GM21576 (cell line): ENCODE results near the gene PAEP.

ENCODE experiments used
- ATAC-seq: cut with Tn5 transposase; IDR thresholded peaks from one replicate; pipeline ENCODE4 v1.9.1; 2021; ENCODE audit warnings: mild to moderate bottlenecking, moderate library complexity; ENCODE audit not compliant: unreplicated experiment

The PAEP gene

GRCh38 chr9:135591506-135592330 lies 30.2 kb downstream of the PAEP start:
- ATAC-seq = no peak

- ATAC-seq = no peak
Observed at GRCh38 chr9:135592331-135592590, 30.7 kb downstream of the PAEP start.

DNA sequence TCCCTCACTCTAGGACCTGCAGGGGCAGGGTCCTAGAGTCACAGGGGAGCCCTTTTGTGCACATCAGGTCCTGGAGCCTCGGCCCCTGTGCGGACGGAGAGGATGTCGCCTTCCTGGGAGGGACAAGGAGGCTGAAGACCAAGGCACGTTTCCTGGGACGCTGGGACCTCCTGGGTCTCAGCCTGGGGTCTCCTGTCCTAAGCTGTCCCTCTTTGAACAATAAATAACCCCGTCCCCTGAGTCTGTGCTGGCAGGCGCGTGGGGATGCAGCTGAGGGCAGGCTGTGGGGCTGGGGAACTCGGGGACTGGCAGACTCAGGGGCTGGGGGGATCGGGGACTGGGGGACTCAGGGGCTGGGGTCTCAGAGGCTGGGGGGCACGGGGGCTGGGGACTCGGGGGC lies 31.1 kb downstream of the PAEP start:
- no peak for ATAC-seq

- no peak for ATAC-seq
Observed at GRCh38 chr9:135596211-135596610, 34.7 kb downstream of the PAEP start.

GRCh38 chr9:135600296-135600817 lies 38.8 kb downstream of the PAEP start:
- ATAC-seq = no peak

DNA sequence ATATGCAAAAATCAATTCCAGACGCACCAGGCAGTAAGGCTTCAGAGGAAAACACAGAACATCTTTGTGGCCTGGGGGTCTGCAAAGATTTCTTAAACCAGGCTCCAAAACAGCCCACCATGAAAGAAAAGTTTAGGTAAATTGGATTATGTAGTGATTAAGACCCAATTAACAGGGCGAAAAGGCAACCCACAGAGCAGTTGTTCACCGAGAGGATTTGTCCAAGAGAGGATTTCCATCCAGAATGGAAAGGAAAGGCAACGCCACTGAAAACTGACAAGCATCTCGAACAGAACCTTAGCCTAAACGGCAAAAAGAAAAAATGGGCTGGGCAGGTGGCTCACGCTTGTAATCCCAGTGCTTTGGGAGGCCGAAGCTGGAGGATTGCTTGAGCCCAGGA lies 40.4 kb downstream of the PAEP start:
- ATAC-seq = no peak

GRCh38 chr9:135602789-135603481 lies 41.4 kb downstream of the PAEP start:
- ATAC-seq = no peak

DNA sequence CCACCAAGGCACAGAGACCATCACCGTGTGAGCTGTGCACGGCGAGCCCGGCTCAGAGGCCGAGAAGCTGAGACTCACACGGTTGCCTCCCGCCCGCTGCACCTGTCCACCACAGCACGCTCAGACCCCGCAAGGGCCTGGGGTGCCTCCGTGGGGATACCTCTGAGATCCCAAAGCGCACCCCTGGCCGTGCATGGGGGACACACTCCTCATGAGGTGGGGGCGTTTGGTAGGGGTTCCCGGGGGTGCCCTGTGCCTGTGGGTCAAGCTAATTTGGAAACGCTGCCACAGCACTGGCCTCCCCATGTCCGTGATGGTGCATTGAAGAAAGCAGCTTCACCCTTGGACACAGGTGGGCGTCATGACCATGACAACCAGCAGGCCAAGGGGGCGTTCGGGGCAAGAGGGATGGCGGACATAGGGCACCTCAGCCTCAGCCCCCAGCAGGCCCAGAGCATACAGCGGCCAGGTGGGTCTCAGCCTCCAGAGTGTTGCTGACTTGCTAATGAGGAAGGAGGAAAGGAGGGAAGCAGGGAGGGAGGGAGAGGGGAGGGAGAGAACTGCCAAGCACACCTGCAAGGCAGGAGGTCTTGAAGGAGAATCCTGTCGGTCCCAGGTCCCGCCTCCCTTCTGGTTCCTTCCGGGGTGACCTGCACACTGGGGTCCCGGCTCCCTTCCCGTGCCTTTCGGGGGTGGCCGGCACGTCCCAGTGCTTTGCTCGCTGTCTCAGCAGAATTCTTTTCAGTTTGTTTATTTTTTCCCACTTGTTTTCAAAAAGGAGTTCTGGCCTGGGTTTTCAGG lies 43.1 kb downstream of the PAEP start:
- no peak for ATAC-seq

- ATAC-seq = no peak
Observed at GRCh38 chr9:135605238-135605781, 43.8 kb downstream of the PAEP start.

DNA sequence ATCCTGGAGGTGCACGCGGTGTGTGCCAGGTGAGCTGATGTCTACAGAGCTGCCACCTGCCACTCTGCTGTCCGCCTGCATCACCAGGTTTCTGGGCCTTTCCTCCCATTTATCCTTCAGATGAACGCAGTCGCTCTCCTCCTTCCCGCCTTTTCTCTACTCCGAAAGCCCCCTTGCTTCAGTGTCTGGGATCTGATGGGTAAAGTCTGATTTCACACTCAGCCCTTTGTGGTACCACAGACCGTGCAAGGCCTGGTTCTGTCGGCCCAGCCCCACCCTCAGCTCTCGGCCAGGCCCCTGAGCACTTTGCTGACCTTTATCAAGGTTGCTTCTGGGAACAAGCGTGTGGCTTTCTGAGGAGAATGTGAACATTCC lies 45.3 kb downstream of the PAEP start:
- no peak for ATAC-seq

DNA sequence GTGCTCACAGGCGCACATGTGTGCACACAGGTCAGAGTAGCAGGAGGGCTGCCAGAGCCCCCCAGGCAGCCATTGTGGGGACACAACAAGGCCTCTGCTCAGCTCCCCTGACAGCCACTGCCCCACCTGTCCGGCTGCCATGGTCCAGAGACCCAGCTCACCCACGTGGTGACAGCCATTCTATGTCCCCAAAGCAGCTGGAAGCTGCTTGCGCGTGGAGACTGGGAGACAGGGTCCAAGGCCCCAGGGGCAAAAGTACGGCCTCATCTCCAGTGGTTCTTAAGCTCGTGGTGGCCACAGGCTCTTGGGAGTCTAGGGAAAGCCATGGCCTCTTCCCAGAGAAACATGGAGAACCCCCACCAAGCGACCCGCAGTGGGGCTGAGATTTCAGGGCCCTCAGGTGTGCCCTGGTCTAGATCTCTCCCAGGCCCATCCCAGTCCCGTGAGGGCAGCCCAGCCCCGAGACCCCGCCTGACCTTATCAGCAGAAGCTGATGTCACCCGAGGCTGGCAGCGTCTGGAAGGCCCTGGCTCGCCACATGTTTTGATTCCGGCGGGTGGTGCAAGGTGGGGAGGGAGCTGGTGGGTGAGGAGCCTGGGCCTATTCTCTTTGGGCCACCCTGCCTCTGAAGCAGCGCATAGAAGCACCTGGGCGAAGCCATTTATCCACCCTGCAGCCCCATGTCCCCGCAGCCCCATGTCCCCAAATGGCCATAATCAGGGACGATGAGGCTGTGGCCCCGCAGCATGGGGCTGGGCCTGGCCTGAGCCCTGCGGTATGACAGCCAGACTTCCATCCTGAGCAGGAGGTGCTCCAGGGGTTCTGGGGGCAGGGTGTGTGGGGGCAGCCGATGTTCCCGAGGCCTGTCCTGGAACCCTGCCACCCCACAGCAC lies 46.1 kb downstream of the PAEP start:
- no peak for ATAC-seq

DNA sequence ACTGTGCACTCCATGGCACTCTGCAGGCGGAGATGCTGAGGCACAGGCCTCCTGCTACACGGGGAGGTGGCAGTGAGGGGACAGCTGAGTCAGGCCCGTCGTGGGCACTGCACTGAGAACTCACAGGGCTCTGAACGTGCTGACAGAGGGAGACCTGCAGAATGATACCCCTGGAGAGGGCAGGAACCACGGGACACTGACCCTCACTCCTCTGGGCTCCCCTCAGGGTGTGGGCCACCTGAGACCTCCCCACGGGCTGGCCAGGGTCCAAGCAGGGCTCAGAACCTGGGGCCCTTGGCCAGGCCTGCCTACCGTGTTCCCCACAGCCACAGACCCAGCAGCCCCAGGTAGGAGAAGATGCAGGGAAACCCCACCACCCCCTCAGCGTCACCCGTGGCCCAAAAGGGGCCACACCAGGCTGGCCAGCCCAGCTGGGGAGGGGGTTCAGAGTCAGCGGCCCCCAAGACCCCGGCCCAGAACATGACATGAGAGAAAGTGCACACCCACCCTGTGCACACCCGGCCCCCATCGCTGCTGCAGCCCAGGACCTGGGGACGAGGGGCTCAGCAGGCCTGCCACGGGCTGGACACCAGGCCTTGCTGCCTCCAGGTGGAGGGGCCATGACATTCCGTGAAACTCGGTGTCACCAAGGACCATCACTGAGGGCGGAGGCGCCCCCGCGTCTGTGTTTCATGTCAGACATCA lies 46.9 kb downstream of the PAEP start:
- no peak for ATAC-seq

DNA sequence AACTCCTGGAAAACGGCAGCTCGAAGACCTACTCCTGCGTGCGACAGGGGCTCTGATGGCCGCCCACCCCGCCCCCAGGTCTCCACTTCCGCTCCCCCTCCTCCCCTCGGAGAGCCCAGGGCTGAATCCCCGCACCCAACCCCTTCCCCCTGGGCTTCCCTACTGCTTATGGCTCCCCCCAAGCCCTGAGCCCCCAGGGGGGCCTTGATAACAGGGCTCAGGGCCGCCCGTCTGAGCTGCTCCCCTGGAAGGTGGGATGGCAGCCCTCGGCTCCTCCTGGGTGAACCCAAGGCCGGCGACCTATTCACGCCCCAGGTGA lies 47.4 kb downstream of the PAEP start:
- no peak for ATAC-seq

DNA sequence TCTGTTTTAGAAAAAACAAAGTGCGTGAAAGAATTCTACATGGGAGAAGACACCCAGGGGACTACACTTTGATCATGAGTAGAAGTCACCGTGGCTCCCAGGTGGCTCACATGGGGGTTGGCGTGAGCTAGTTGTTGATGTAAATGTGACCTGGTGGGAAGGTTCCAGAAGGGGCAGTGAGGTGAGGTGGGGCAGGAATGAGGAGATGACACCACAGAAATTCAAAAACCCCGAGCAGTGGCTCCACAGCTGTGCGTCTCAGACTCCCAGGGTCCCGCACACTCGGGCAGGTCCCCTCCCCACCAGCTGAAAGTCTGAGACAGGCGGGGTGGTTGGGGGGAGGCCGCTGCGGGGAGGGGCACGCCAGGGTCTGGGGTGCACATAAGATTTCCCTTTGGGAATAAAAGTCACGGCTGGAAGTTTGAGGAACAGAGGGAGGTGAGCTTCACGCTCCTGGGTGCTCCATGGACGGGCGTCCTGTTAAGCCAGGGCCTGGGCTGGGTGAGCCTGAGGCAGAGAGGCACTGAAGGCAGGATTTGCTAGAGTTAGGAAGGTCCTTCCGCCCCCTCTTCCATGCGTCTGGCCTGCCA lies 47.9 kb downstream of the PAEP start:
- ATAC-seq = no peak

DNA sequence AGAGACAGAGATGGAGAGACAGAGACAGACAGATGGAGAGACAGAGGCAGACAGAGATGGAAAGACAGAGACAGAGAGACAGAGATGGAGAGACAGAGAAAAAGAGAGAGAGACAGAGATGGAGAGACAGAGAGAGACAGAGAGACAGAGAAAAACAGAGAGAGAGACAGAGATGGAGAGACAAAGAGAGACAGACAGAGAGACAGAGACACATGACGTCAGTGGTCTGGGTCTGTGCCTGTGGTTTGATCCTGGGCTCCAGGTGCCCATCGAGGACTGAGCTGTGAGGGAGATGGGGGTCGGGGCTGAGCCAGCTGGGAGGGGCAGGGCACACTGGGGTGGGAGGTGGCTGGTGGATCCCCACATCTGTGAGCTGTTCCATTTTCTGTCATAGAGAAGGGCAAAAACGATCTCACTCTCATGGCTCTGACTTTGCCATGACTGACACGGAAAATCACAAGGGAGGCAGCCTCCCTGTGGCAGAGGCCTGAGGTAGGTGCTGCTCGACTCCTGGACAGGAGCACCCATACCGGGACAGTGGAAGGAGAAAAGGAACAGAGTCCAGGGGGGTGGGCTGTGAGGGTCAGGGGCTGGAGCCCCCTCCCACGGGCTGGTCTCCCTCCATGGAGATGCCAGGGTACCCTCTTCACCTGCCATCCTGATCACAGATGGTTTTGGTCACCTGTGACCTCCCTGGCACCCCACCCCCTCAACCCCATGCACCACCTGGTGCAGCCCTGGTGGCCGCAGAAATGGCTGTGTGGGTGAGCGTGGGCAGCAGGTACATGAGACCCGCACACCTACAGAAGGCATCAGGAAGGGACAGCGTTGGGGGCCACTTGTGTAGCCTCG lies 49.0 kb downstream of the PAEP start:
- ATAC-seq = no peak

DNA sequence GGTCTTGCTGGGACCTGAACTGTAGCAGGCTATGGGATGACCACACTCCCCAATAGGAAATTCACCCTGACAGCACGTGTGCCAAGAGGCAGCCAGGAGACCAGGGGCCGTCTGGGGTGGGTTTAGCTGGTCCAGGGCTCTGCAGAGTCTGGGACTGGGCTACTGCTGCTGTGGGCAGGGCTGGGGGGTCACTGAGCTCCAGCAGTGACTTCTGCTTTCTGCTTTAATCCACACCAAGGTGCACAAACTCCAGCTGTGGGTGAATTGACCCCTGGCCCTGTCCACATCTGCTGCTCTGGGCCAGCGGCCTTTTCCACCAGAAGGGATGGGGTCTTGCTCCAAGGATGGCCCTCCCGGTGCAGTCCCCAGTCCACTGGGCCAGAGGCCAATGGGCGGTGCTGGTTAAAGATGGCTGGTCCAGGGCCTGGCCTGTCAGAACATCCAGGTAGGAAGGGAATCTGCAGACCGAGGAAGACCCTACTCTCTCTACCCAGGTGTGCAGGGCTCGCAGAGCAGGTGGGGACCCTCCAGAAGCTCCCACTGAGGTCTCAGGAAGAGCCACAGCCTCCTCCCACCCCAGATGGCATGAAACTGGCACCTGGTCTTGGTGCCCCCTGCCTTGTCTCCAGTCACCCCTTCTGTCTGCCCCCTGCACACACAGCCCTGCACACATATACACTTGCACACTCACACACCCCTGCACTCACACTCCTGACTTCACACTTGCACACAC lies 49.8 kb downstream of the PAEP start:
- ATAC-seq = no peak

GRCh38 chr9:135611875-135612209 lies 50.3 kb downstream of the PAEP start:
- no peak for ATAC-seq

DNA sequence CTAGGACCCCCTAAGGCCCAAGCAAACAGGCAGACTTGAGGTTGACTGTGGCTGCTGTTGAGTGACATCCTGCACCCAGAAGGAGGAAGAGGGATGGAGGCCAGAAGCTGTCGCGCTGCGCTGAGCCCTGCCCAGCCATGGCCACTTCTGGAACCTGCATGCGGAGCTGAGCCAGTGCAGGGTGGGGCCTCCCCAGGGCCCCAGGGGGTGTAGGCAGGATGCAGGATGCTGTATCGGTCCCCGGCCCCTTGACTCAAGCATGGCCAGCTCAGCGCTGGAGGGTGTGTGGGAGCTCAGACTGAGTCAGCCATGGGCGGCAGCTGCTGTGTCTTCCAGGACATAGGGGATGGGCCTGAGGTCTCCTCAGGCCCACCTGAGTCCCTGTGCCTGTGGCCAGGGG lies 50.9 kb downstream of the PAEP start:
- no peak for ATAC-seq
